ENCODE measurements around the gene DMRT3. TPM values are rescaled to one million over a fixed set of nuclear protein-coding genes. Genes with fewer than 3 reads are reported as not detected.

Gene DMRT3
- total and polyA plus RNA-seq, 10 of the 15 experiments (the other 5 are each of a cell fraction or from before 2014, with no cell fraction given), result 0.06 to 0.11 TPM; not detected in 8

GRCh38 chr9:1007312-1007711, 30.9 kb downstream of the DMRT3 start:
- CTCF ChIA-PET, result interaction anchor here (1.1 to 1.3 kb wide), 4 partner anchors 114 to 449 kb away, joined by 3 to 4 read pairs (median 4); no protein-coding TSS in a partner anchor
- in situ Hi-C loops (cut with MboI), result loop anchor here (5.0 kb wide), 1 partner anchor 395 kb away; no protein-coding TSS in a partner anchor

More at GRCh38 chr9:1007312-1007711, 30.9 kb downstream of the DMRT3 start:
- RAD21 ChIA-PET (ENCODE audit: unreplicated experiment), result no interaction called here
- no peak overlapping the region; the same call in 1 of the 2 replicates for H3K9ac ChIP-seq (ENCODE audit: control insufficient read depth, insufficient read depth, low read length)
- no peaks in the 10 kb centered on the region for H3K36me3 ChIP-seq (ENCODE audit: control insufficient read depth in 2 of 2, insufficient read depth in 2 of 2, low read length in 1 of 2)
- H3K27ac ChIP-seq (ENCODE audit: control insufficient read depth, insufficient read depth), result no peak overlapping the region
- peaks cover 3% of the 10 kb centered on the region; the same call in 1 of the 2 replicates for H4K20me1 ChIP-seq (ENCODE audit: control insufficient read depth, insufficient read depth)
- H3K9me3 ChIP-seq (replicated peaks; ENCODE audit: control insufficient read depth, insufficient read depth, low read length), result no peaks in the 10 kb centered on the region
- H3K27me3 ChIP-seq (replicated peaks in 1 of 2; ENCODE audit: control insufficient read depth in 2 of 2, insufficient read depth in 2 of 2, low read length in 1 of 2), result no peaks in the 10 kb centered on the region
- no peak overlapping the region for H3K4me2 ChIP-seq (ENCODE audit: control insufficient read depth, insufficient read depth)
- no peaks in the 10 kb centered on the region for H3K79me2 ChIP-seq (ENCODE audit: control insufficient read depth, insufficient read depth, low read length)
- no TSS peak for BruUV-seq (replicated peaks)
- 80% methylated on average over 3 of the region's 3 CpGs for WGBS (ENCODE audit: insufficient coverage, insufficient replicate concordance, low lambda C conversion rate, missing lambda C conversion rate)
- peak overlapping the region; percentile 30 for H2AFZ ChIP-seq (ENCODE audit: control insufficient read depth, low read depth, low read length)
- TF ChIP-seq EED (IDR thresholded peaks at IDR 0.05; ENCODE audit: low read depth) (no peak), REST (IDR thresholded peaks at IDR 0.05; ENCODE audit: low read depth, low read length) (no peak), NR2F1 (conservative IDR thresholded peaks at IDR 0.05) (no peak), E2F4 (IDR thresholded peaks at IDR 0.05; ENCODE audit: low read depth, low read length) (no peak), EZH2 (IDR thresholded peaks at IDR 0.05; ENCODE audit: borderline replicate concordance, control insufficient read depth, low read depth, low read length) (no peak), TCF3 (IDR thresholded peaks at IDR 0.05; ENCODE audit: borderline replicate concordance, insufficient read depth, low read depth, low read length) (no peak), PML (IDR thresholded peaks at IDR 0.05; ENCODE audit: low read length) (no peak), ZNF24 (IDR thresholded peaks at IDR 0.05) (no peak), ZSCAN29 (IDR thresholded peaks at IDR 0.05) (no peak), SIX5 (IDR thresholded peaks at IDR 0.05; ENCODE audit: low read depth, low read length, severe bottlenecking) (no peak), MAX (IDR thresholded peaks at IDR 0.05; ENCODE audit: low read depth, low read length) (no peak), MTA2 (IDR thresholded peaks at IDR 0.05; ENCODE audit: low read depth) (no peak)
- TF ChIP-seq, protein P1, sequence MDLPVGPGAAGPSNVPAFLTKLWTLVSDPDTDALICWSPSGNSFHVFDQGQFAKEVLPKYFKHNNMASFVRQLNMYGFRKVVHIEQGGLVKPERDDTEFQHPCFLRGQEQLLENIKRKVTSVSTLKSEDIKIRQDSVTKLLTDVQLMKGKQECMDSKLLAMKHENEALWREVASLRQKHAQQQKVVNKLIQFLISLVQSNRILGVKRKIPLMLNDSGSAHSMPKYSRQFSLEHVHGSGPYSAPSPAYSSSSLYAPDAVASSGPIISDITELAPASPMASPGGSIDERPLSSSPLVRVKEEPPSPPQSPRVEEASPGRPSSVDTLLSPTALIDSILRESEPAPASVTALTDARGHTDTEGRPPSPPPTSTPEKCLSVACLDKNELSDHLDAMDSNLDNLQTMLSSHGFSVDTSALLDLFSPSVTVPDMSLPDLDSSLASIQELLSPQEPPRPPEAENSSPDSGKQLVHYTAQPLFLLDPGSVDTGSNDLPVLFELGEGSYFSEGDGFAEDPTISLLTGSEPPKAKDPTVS (IDR thresholded peaks at IDR 0.05; ENCODE audit: low read depth, low read length), result no peak
- TF ChIP-seq, protein P2, sequence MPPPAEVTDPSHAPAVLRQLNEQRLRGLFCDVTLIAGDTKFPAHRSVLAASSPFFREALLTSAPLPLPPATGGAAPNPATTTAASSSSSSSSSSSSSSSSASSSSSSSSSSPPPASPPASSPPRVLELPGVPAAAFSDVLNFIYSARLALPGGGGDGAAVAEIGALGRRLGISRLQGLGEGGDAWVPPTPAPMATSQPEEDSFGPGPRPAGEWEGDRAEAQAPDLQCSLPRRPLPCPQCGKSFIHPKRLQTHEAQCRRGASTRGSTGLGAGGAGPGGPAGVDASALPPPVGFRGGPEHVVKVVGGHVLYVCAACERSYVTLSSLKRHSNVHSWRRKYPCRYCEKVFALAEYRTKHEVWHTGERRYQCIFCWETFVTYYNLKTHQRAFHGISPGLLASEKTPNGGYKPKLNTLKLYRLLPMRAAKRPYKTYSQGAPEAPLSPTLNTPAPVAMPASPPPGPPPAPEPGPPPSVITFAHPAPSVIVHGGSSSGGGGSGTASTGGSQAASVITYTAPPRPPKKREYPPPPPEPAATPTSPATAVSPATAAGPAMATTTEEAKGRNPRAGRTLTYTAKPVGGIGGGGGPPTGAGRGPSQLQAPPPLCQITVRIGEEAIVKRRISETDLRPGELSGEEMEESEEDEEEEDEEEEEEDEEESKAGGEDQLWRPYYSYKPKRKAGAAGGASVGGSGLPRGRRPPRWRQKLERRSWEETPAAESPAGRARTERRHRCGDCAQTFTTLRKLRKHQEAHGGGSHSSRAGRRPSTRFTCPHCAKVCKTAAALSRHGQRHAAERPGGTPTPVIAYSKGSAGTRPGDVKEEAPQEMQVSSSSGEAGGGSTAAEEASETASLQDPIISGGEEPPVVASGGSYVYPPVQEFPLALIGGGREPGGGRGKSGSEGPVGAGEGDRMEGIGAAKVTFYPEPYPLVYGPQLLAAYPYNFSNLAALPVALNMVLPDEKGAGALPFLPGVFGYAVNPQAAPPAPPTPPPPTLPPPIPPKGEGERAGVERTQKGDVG (CRISPR knock-in tag; IDR thresholded peaks at IDR 0.05), result no peak
- DNase-seq (ENCODE audit: low read depth, low spot score), result no peak
- ATAC-seq, result no peak
- FAIRE-seq, result no peak
- intact Hi-C loops (cut with micrococcal nuclease; ENCODE audit: unreplicated experiment), result loop anchor here (10.0 kb wide), 2 partner anchors 203 to 533 kb away; no protein-coding TSS in a partner anchor
- POLR2A ChIA-PET, result interaction anchor here (0.6 kb wide), 2 partner anchors 432 to 463 kb away, joined by 3 to 6 read pairs; no protein-coding TSS in a partner anchor
- SMC1A ChIA-PET (ENCODE audit: uncharacterized antibody, unreplicated experiment), result interaction anchor here (1.0 to 4.0 kb wide), 3 partner anchors 394 to 449 kb away, joined by 3 to 21 read pairs (median 16); no protein-coding TSS in a partner anchor
- no peak overlapping the region for H3K4me3 ChIP-seq
- peaks cover 7% of the 10 kb centered on the region for H3K4me1 ChIP-seq (ENCODE audit: control insufficient read depth, insufficient read depth, low read length)

All from GM12878 (cell line).